Gastrocnemius medialis (tissue), 4 donors: ENCODE measurements around the gene C1QTNF9. TPM values are rescaled to one million over a fixed set of nuclear protein-coding genes. Genes with fewer than 3 reads are reported as not detected.

Experiments used
- ATAC-seq, 2 donors: fragments of 150-250 bp; one replicate each; pipeline ENCODE4 v1.9.1; 2016
- DNase-seq, 2 donors: peaks; one replicate each; pipeline ENCODE4 v3.0.0-alpha.2; 2019
- H3K27ac ChIP-seq, 4 donors: fragments of 200-600 bp; sonication (generic); 1 replicate in 1 of 4; 2 replicates in 3 of 4; pipeline ENCODE4 v1.5.1; 2016 to 2018; ENCODE audit warnings: mild to moderate bottlenecking in 2 of 4, moderate library complexity in 1 of 4
- H3K27me3 ChIP-seq, 3 donors: fragments of 200-600 bp; sonication (generic) in 2 of 3; 1 replicate in 1 of 3; 2 replicates in 2 of 3; pipeline versions ENCODE4 v1.5.1 to v1.6.0; 2016 to 2019; ENCODE audit warnings: mild to moderate bottlenecking in 1 of 3, moderate library complexity in 1 of 3
- H3K36me3 ChIP-seq, 2 donors: fragments of 200-600 bp; sonication (generic) in 1 of 2; one replicate each; pipeline ENCODE4 v1.5.1; 2017 to 2018
- H3K4me1 ChIP-seq, 2 donors: fragments of 200-600 bp; sonication (generic) in 1 of 2; one replicate each; pipeline ENCODE4 v1.5.1; 2016 to 2017; ENCODE audit warnings: mild to moderate bottlenecking in 2 of 2
- H3K4me3 ChIP-seq, 4 donors: fragments of 200-600 bp; sonication (generic) in 3 of 4; 1 replicate in 1 of 4; 2 replicates in 3 of 4; pipeline ENCODE4 v1.5.1; 2016 to 2019; ENCODE audit warnings: mild to moderate bottlenecking in 2 of 4
- H3K9me3 ChIP-seq, 3 donors: fragments of 200-600 bp; sonication (generic) in 2 of 3; 1 replicate in 1 of 3; 2 replicates in 2 of 3; pipeline ENCODE4 v1.5.1; 2016 to 2019
- POLR2A ChIP-seq, 2 donors: fragments of 450-650 bp; IDR thresholded peaks; one replicate each; pipeline ENCODE4 v1.6.1; 2017; ENCODE audit warnings: antibody characterized with exemption in 2 of 2, mild to moderate bottlenecking in 2 of 2, moderate library complexity in 2 of 2
- in situ Hi-C, 4 donors: fragments of 200-750 bp; cut with MboI; loops; one replicate each; pipeline versions ENCODE4 v1.15.0 to v1.8.0; 2017; ENCODE audit warnings: low sequenced_read_pairs in 4 of 4
- intact Hi-C: fragments of 100-400 bp; cut with DNase I; formaldehyde crosslinking; loops from one replicate; pipeline ENCODE4 v1.15.1; 2023; ENCODE audit warnings: low total_unique reads
- total RNA-seq, 4 donors: library from RNA; depleted of rRNA; stranded (reverse); fragments of >200 nt; gene quantifications; one replicate each; pipeline versions ENCODE4 v1.1.0 to v1.2.3, GENCODE V29; 2016
- TF ChIP-seq, protein P1 (sequence below), 5 experiments: fragments of 450-650 bp in 3 of 5; fragments of 200-600 bp in 2 of 5; sonication (generic) in 2 of 5; IDR thresholded peaks in 4 of 5; conservative IDR thresholded peaks in 1 of 5; 1 replicate in 4 of 5; 2 replicates in 1 of 5; pipeline ENCODE4 v1.5.1; 2016 to 2019; ENCODE audit warnings: antibody characterized with exemption in 5 of 5, mild to moderate bottlenecking in 3 of 5, moderate library complexity in 3 of 5

C1QTNF9 gene
- total RNA-seq, 4 donors from 2014 or later: 1.0 to 2.1 (median 1.5) TPM

DNA sequence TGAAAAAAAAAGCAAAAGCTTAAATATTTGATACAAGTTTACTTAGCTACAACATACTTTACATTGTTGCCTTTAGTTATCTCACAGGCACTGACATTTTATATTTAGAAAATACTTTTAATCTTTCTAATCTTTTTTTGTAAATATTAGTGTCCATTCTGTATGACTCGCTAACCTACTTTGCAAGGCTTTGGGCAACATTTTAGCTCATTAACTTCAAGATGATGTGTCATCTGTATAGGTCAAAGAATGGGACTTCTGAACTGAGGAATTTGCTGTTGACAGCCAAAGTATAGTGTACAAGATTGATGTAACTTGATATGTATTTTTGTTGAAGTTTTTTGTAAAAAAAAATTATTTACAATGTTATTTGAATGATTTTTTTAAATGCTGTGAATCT, 2.7 kb upstream of the C1QTNF9 start:
- Histone ChIP-seq H3K9me3 (no peaks in the 10 kb centered on the region), H3K36me3 (no peaks in the 10 kb centered on the region), H3K27ac (peak overlapping the region in 3 of 4 donors; percentile 28 to 68 (median 43)), H3K27me3 (no peaks in the 10 kb centered on the region), H3K4me3 (no peak overlapping the region), H3K4me1 (peaks cover 0 to 5% of the 10 kb centered on the region in 2 donors)
- no peak for DNase-seq
- intact Hi-C loops: no loop called here
- ATAC-seq: no peak
- in situ Hi-C loops: no loop called here
- no peak for TF ChIP-seq POLR2A (IDR thresholded peaks at IDR 0.05)
- TF ChIP-seq, protein P1, sequence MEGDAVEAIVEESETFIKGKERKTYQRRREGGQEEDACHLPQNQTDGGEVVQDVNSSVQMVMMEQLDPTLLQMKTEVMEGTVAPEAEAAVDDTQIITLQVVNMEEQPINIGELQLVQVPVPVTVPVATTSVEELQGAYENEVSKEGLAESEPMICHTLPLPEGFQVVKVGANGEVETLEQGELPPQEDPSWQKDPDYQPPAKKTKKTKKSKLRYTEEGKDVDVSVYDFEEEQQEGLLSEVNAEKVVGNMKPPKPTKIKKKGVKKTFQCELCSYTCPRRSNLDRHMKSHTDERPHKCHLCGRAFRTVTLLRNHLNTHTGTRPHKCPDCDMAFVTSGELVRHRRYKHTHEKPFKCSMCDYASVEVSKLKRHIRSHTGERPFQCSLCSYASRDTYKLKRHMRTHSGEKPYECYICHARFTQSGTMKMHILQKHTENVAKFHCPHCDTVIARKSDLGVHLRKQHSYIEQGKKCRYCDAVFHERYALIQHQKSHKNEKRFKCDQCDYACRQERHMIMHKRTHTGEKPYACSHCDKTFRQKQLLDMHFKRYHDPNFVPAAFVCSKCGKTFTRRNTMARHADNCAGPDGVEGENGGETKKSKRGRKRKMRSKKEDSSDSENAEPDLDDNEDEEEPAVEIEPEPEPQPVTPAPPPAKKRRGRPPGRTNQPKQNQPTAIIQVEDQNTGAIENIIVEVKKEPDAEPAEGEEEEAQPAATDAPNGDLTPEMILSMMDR (IDR thresholded peaks at IDR 0.05 in 4 of 5, conservative IDR thresholded peaks at IDR 0.05 in 1 of 5): no peak

DNA sequence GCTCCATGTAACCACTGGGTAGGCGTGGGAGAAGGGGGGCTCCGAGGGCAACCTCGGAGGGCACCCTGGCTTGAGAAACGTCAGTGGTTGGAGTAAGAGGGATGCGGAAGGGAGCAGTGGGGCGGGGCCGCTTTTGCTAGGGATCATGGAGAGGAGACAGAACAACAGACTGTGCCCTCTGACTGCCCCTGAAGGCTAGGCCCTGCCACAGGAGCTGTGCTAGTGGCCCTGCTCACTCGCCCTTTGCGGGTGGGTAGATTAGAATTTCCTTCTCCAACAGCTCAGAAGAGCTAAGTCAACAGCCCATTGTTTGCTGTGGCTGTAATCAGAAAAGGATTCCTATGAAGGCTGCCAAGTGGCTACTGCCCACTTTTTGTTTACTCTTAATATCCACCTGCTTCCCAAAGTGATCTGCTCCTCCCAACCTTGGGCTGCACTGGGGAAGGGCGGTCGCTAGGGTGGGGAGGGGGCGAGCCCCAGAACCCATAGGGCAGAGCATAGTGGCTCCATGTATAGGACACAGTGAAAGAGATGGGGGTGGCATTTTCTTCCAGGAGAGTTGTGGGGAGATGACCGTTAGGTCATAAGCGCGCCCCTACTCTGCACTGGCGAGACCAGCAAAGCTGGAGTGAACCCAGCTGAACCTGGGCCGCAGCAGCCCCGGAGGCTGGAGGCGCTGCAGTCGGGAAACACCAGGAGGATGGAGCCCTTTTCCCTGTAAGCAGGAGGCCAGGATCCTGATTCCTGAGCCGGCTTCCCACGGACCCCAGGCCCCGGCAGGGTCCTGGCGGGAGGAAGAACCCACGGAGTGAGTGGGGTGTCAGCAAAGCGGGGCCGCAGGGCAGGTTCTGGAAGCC, 1.9 kb upstream of the C1QTNF9 start:
- Histone ChIP-seq H3K27me3 (no peaks in the 10 kb centered on the region), H3K4me1 (peaks cover 0 to 5% of the 10 kb centered on the region in 2 donors), H3K4me3 (no peak overlapping the region), H3K36me3 (no peaks in the 10 kb centered on the region), H3K9me3 (no peaks in the 10 kb centered on the region), H3K27ac (peak overlapping the region in 3 of 4 donors; percentile 28 to 68 (median 43))
- TF ChIP-seq POLR2A (IDR thresholded peaks at IDR 0.05): no peak
- TF ChIP-seq, protein P1 (IDR thresholded peaks at IDR 0.05 in 4 of 5, conservative IDR thresholded peaks at IDR 0.05 in 1 of 5): no peak
- in situ Hi-C loops (no loop called here), intact Hi-C loops (no loop called here)
- peak in 1 of 2 donors; percentile 13 for ATAC-seq
- no peak for DNase-seq

DNA sequence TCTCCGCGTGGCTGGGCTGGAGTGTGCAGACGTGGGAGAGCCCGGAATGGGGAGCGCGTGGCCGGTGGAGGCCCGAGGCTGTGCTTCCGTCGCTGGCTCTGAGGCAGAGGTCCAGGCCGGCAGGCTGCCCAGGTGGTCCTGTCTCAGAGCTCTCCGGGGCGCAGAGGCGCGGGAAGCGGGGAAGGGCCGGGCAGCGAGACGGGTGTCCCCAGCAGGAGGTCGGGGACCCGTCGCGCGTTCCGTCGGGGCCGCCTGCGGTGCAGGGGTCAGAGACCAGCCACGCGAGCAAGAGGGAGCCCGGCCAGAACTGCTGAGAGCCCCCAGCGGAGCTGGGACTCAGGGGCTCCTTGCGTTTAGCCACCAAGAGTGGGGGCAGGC, 1.3 kb upstream of the C1QTNF9 start:
- Histone ChIP-seq H3K4me3 (no peak overlapping the region), H3K9me3 (no peaks in the 10 kb centered on the region), H3K27me3 (no peaks in the 10 kb centered on the region), H3K27ac (peak overlapping the region in 3 of 4 donors; percentile 28 to 68 (median 43)), H3K4me1 (peaks cover 0 to 5% of the 10 kb centered on the region in 2 donors), H3K36me3 (no peaks in the 10 kb centered on the region)
- TF ChIP-seq, protein P1 (IDR thresholded peaks at IDR 0.05 in 4 of 5, conservative IDR thresholded peaks at IDR 0.05 in 1 of 5): no peak
- no peak for TF ChIP-seq POLR2A (IDR thresholded peaks at IDR 0.05)
- intact Hi-C loops: no loop called here
- DNase-seq (no peak), ATAC-seq (no peak)
- in situ Hi-C loops: no loop called here

DNA sequence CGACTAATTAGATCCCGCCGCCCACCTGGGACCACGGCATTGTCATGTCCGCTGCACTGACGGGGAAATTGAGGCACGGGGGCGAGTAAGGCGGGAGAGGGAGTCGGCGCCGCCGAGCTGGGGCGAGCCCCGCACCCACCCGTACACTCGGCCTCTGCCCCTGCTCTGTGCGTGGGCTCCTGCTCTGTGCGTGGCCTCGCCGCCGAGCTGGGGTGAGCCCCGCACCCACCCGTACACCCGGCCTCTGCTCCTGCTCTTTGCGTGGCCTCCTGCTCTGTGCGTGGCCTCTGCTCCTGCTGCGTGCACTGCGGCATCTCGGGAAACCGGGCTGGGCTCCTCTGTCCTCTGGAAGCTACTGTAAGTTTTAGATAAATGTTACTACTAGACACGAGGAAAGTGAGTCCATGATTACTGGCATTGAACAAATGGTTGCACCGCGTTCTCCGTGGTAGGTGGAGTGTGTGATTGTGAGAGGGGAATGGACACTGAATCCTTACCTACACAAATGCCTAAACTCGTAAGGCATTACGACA, 826 bp upstream of the C1QTNF9 start:
- no peaks in the 10 kb centered on the region for H3K36me3 ChIP-seq
- intact Hi-C loops: no loop called here
- DNase-seq (no peak), ATAC-seq (no peak)
- TF ChIP-seq POLR2A (IDR thresholded peaks at IDR 0.05): no peak
- TF ChIP-seq, protein P1 (IDR thresholded peaks at IDR 0.05 in 4 of 5, conservative IDR thresholded peaks at IDR 0.05 in 1 of 5): no peak
- H3K27me3 ChIP-seq: no peaks in the 10 kb centered on the region
- H3K4me3 ChIP-seq: no peak overlapping the region
- no peaks in the 10 kb centered on the region for H3K9me3 ChIP-seq
- peak overlapping the region in 3 of 4 donors; percentile 28 to 68 (median 43) for H3K27ac ChIP-seq
- in situ Hi-C loops: no loop called here
- H3K4me1 ChIP-seq: peaks cover 0 to 5% of the 10 kb centered on the region in 2 donors
